Esophagus squamous epithelium (tissue), 5 donors: ENCODE data around the gene PLEKHH2. TPM values are rescaled to one million over a fixed set of nuclear protein-coding genes. Genes with fewer than 3 reads are reported as not detected.
"Not testable (repeated sequence)": the region's sequence is repeated elsewhere in the genome, so short reads cannot be mapped to it uniquely, and the experiment has no call there.

Experiments
- DNase-seq: peaks from one replicate; lab custom pipeline; 2025; lab: John Stamatoyannopoulos, UW
- H3K27ac ChIP-seq, 4 donors: fragments of 200-600 bp; sonication (generic); one replicate each; pipeline ENCODE4 v1.5.1; 2016 to 2019; ENCODE audit warnings: mild to moderate bottlenecking in 1 of 4
- H3K27me3 ChIP-seq, 4 donors: fragments of 200-600 bp; sonication (generic); 1 replicate in 3 of 4; 2 replicates in 1 of 4; pipeline versions ENCODE4 v1.5.1 to v1.6.0; 2017 to 2021; ENCODE audit warnings: antibody characterized with exemption in 1 of 4
- H3K36me3 ChIP-seq, 3 donors: fragments of 200-600 bp; sonication (generic); one replicate each; pipeline ENCODE4 v1.5.1; 2016 to 2019
- H3K4me1 ChIP-seq, 3 donors: fragments of 200-600 bp; sonication (generic); one replicate each; pipeline ENCODE4 v1.5.1; 2017 to 2019
- H3K4me3 ChIP-seq, 4 donors: fragments of 200-600 bp; sonication (generic); 1 replicate in 3 of 4; 2 replicates in 1 of 4; pipeline ENCODE4 v1.5.1; 2016 to 2019; ENCODE audit warnings: mild to moderate bottlenecking in 2 of 4, moderate library complexity in 1 of 4
- H3K9me3 ChIP-seq, 3 donors: fragments of 200-600 bp; sonication (generic); one replicate each; pipeline ENCODE4 v1.5.1; 2016 to 2019
- POLR2A ChIP-seq, 4 donors: fragments of 450-650 bp; IDR thresholded peaks; one replicate each; pipeline ENCODE4 v1.6.1; 2017; ENCODE audit warnings: antibody characterized with exemption in 4 of 4, mild to moderate bottlenecking in 4 of 4, moderate library complexity in 3 of 4
- WGBS, 2 donors: methylation state at CpG; one replicate each; pipeline ENCODE4 v1.1.5; 2018; 5-methylcytosine and 5-hydroxymethylcytosine counted together
- intact Hi-C: fragments of 100-400 bp; cut with DNase I; formaldehyde crosslinking; loops from one replicate; pipeline ENCODE4 v1.15.0; 2022
- total RNA-seq, 4 donors: library from RNA; depleted of rRNA; stranded (reverse); fragments of >200 nt; gene quantifications; one replicate each; pipeline ENCODE4 v1.1.0, GENCODE V29; 2016
- TF ChIP-seq, protein P1 (sequence below), 6 experiments: fragments of 450-650 bp in 4 of 6; fragments of 200-600 bp in 2 of 6; sonication (generic) in 2 of 6; IDR thresholded peaks; one replicate each; pipeline ENCODE4 v1.5.1; 2016 to 2019; ENCODE audit warnings: antibody characterized with exemption in 6 of 6, mild to moderate bottlenecking in 4 of 6, moderate library complexity in 4 of 6
- donor health status: DM: yes; HTN: yes; CAD: no.

Gene PLEKHH2
- total RNA-seq, 4 donors from 2014 or later = 1.7 to 25.7 (median 8.3) TPM

DNA sequence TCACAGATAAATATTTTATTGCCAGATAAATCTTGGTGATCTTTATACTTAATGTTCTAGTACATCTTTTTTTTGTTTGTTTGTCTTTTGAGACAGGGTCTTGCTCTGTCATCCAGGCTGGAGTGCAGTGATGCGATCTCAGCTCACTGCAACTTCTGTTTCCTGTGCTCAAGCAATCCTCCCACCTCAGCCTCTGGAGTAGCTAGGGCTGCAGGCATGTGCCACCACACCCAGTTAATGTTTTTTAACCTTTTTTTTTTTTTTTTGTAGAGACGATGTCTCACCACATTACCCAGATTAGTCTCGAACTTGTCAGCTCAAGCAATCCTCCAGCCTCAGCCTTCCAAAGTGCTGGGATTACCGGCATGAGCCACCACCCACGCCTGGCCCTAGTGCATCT lies 48.3 kb downstream of the PLEKHH2 start:
- DNase-seq = no peak
- Histone ChIP-seq H3K36me3 (no peaks in the 10 kb centered on the region), H3K4me1 (no peaks in the 10 kb centered on the region), H3K27ac (no peak overlapping the region), H3K27me3 (no peaks in the 10 kb centered on the region), H3K9me3 (no peaks in the 10 kb centered on the region), H3K4me3 (no peak overlapping the region)
- TF ChIP-seq POLR2A (IDR thresholded peaks at IDR 0.05) = no peak
- TF ChIP-seq, protein P1, sequence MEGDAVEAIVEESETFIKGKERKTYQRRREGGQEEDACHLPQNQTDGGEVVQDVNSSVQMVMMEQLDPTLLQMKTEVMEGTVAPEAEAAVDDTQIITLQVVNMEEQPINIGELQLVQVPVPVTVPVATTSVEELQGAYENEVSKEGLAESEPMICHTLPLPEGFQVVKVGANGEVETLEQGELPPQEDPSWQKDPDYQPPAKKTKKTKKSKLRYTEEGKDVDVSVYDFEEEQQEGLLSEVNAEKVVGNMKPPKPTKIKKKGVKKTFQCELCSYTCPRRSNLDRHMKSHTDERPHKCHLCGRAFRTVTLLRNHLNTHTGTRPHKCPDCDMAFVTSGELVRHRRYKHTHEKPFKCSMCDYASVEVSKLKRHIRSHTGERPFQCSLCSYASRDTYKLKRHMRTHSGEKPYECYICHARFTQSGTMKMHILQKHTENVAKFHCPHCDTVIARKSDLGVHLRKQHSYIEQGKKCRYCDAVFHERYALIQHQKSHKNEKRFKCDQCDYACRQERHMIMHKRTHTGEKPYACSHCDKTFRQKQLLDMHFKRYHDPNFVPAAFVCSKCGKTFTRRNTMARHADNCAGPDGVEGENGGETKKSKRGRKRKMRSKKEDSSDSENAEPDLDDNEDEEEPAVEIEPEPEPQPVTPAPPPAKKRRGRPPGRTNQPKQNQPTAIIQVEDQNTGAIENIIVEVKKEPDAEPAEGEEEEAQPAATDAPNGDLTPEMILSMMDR (IDR thresholded peaks at IDR 0.05) = no peak
- intact Hi-C loops = no loop called here
- WGBS, 2 donors = 31 to 43% methylated on average over 5 of the region's 5 CpGs

DNA sequence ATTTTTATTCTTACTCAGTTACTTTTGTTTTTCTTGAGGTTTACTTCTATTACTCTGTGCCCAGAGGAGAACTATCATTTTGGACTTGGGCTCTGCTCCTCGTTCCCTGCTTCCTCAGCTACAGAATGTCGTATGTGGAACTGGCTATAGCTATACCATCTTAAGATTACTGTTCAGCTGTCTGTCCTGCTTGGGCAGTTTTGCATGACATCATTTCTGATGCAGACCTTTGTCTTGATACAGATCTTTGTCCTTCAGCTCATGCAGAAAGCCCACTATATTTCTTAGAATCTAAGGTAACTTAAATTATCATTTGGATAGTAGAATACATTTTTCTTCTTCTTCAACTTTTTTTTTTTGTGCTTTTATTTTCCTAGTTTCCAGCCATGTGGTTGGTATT lies 52.9 kb downstream of the PLEKHH2 start:
- no peak for DNase-seq
- intact Hi-C loops = no loop called here
- H3K4me1 ChIP-seq = no peaks in the 10 kb centered on the region
- TF ChIP-seq, protein P1 (IDR thresholded peaks at IDR 0.05) = no peak
- no peak for TF ChIP-seq POLR2A (IDR thresholded peaks at IDR 0.05)
- no peak overlapping the region for H3K4me3 ChIP-seq
- no peaks in the 10 kb centered on the region for H3K9me3 ChIP-seq
- no peak overlapping the region for H3K27ac ChIP-seq
- 72 to 89% methylated on average over 2 of the region's 2 CpGs for WGBS, 2 donors
- no peaks in the 10 kb centered on the region for H3K36me3 ChIP-seq
- no peaks in the 10 kb centered on the region for H3K27me3 ChIP-seq

DNA sequence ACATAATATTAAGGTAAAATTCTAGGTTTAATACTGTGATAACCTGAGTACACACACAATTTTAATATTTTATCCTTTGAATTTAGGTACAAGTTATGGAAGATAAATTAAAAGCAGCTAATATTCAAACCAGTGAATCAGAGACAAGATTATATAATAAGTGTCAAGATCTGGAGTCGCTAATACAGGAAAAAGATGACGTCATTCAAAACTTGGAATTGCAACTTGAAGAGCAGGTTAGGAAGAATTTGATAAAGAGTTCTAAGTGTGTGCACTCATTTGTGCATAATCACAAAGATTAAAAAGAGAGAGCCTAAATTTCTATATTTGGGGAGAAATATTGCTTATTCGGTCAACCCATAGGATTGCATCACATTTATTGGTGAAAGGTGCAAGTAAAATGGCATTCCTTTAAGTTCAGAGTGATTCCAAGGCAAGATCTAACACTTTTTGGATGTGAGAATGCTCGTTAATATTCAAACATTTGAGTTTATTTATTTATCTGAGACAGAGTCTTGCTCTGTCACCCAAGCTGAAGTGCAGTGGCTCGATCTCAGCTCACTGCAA lies 55.5 kb downstream of the PLEKHH2 start:
- Histone ChIP-seq H3K27ac (no peak overlapping the region), H3K4me1 (no peaks in the 10 kb centered on the region), H3K9me3 (no peaks in the 10 kb centered on the region), H3K36me3 (peaks cover 0 to 13% (median 0%) of the 10 kb centered on the region in 3 donors), H3K27me3 (no peaks in the 10 kb centered on the region), H3K4me3 (no peak overlapping the region)
- TF ChIP-seq, protein P1 (IDR thresholded peaks at IDR 0.05) = no peak
- TF ChIP-seq POLR2A (IDR thresholded peaks at IDR 0.05) = no peak
- intact Hi-C loops = no loop called here
- 67 to 84% methylated on average over 5 of the region's 5 CpGs for WGBS, 2 donors
- no peak for DNase-seq

DNA sequence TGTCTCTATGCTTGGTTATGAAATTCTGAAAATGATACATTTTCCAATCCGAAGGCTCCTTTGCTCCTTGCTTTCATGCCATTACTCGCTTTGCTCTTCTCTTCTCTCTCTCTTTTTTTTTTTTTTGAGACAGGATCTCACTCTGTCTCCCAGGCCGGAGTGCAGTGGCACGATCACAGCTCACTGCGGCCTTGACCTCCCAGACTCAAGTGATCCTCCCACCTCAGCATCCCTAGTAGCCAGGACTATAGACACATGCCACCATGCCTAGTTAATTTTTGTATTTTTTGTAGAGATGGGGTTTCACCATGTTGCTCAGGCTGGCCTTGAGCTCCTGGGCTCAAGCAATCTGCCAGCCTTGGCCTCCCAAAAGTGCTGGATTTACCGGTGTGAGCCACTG lies 61.1 kb downstream of the PLEKHH2 start:
- 84 to 92% methylated on average over 6 of the region's 6 CpGs for WGBS, 2 donors
- H3K27me3 ChIP-seq, DNase-seq, H3K27ac ChIP-seq, H3K9me3 ChIP-seq, H3K4me1 ChIP-seq, intact Hi-C loops, H3K4me3 ChIP-seq: not testable (repeated sequence)
- peaks cover 0 to 15% (median 0%) of the 10 kb centered on the region in 3 donors for H3K36me3 ChIP-seq

DNA sequence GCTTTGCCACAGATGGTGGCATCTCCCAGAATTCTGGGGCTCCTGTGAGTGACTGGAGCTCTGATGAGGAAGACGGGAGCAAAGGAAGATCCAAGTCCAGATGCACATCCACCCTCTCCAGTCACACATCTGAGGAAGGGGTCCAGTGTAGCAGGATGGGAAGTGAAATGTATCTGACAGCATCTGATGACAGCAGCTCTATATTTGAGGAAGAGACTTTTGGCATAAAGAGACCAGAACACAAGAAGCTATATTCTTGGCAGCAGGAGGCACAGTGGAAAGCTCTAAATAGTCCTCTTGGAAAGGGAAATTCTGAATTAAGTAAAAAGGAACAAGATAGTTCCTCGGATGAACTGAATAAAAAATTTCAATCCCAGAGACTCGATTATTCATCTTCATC lies 62.7 kb downstream of the PLEKHH2 start:
- DNase-seq = no peak
- no peaks in the 10 kb centered on the region for H3K9me3 ChIP-seq
- TF ChIP-seq, protein P1 (IDR thresholded peaks at IDR 0.05) = no peak
- TF ChIP-seq POLR2A (IDR thresholded peaks at IDR 0.05) = no peak
- H3K36me3 ChIP-seq = peaks cover 0 to 15% (median 0%) of the 10 kb centered on the region in 3 donors
- no peaks in the 10 kb centered on the region for H3K27me3 ChIP-seq
- no peak overlapping the region for H3K4me3 ChIP-seq
- no peaks in the 10 kb centered on the region for H3K4me1 ChIP-seq
- H3K27ac ChIP-seq = no peak overlapping the region
- WGBS, 2 donors = 71 to 85% methylated on average over 3 of the region's 3 CpGs
- intact Hi-C loops = no loop called here

DNA sequence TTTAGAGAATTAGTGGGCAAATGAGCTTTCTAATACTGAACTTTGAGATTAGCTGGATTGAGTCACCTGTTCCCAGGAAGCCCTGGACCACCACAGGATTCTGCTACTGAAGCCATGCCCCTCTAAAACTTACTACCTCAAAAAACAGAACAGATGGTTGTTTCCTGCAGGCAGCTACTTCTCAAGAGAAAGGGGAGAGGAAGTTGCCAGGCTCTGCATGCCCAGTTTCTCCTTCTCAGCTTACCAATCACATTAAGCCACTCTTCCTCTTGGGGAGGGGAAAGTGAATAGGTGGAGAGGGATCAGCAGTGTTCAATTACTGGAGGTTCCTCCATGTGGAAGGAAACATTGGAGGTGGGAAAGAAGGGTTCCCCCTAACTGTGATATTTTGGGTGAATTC lies 64.1 kb downstream of the PLEKHH2 start:
- intact Hi-C loops = no loop called here
- DNase-seq = no peak
- H3K36me3 ChIP-seq = peaks cover 0 to 6% (median 0%) of the 10 kb centered on the region in 3 donors
- TF ChIP-seq, protein P1 (IDR thresholded peaks at IDR 0.05) = no peak
- no peak for TF ChIP-seq POLR2A (IDR thresholded peaks at IDR 0.05)
- no peaks in the 10 kb centered on the region for H3K4me1 ChIP-seq
- H3K27me3 ChIP-seq = no peaks in the 10 kb centered on the region
- H3K4me3 ChIP-seq = no peak overlapping the region
- H3K9me3 ChIP-seq = no peaks in the 10 kb centered on the region
- no peak overlapping the region for H3K27ac ChIP-seq
